Measurements from ENCODE around the gene CWC27. TPM values are rescaled to one million over a fixed set of nuclear protein-coding genes. Genes with fewer than 3 reads are reported as not detected.

Gene CWC27
- total and polyA plus RNA-seq, 2 of the 13 experiments (the other 11 are each of a cell fraction or from before 2014, with no cell fraction given), result 21.1 to 25.7 TPM

GRCh38 chr5:64775291-64775690 lies 6.6 kb downstream of the CWC27 start:
- no peak for TF ChIP-seq NFE2 (CRISPR knock-in tag; IDR thresholded peaks at IDR 0.05)
- TF ChIP-seq RNF219 (CRISPR knock-in tag; IDR thresholded peaks at IDR 0.05), result no peak
- TF ChIP-seq ZFP36L2 (CRISPR knock-in tag; IDR thresholded peaks at IDR 0.05), result no peak
- no peak for TF ChIP-seq HOXA9 (CRISPR knock-in tag; IDR thresholded peaks at IDR 0.05; ENCODE audit: borderline replicate concordance)
- no peak for TF ChIP-seq ZBTB1 (CRISPR knock-in tag; IDR thresholded peaks at IDR 0.05; ENCODE audit: borderline replicate concordance)
- no peak for TF ChIP-seq ZNF563 (CRISPR knock-in tag; IDR thresholded peaks at IDR 0.05)
- no peak for TF ChIP-seq ZNF891 (CRISPR knock-in tag; IDR thresholded peaks at IDR 0.05)
- TF ChIP-seq RXRB (CRISPR knock-in tag; IDR thresholded peaks at IDR 0.05; ENCODE audit: borderline replicate concordance), result no peak
- no peak for TF ChIP-seq PRMT3 (CRISPR knock-in tag; IDR thresholded peaks at IDR 0.05; ENCODE audit: borderline replicate concordance, low read depth)
- TF ChIP-seq MYNN (CRISPR knock-in tag; IDR thresholded peaks at IDR 0.05; ENCODE audit: low read depth), result no peak
- TF ChIP-seq ZNF235 (CRISPR knock-in tag; IDR thresholded peaks at IDR 0.05; ENCODE audit: borderline replicate concordance), result no peak
- 97% methylated on average over 1 of the region's 1 CpG for WGBS (ENCODE audit: low lambda C conversion rate)
- no peaks in the 10 kb centered on the region for H4K20me1 ChIP-seq (ENCODE audit: insufficient read depth, low read length)
- H3K4me2 ChIP-seq (ENCODE audit: low read depth, low read length), result no peak overlapping the region
- no peaks in the 10 kb centered on the region for H3K27me3 ChIP-seq (ENCODE audit: control insufficient read depth in 1 of 2, insufficient read depth in 2 of 2, low read length in 2 of 2)
- ChIA-PET POLR2A (no interaction called here), CTCF (ENCODE audit: low intra/inter-chr PET ratio, low total read pairs) (no interaction called here)
- H3K36me3 ChIP-seq (replicated peaks in 1 of 2; ENCODE audit: control insufficient read depth in 1 of 2, insufficient read depth in 2 of 2, low read length in 2 of 2), result peaks cover 2 to 10% of the 10 kb centered on the region in 2 experiments; a peak in 3 of 5 replicates
- no peak for DNase-seq (ENCODE audit: low spot score)
- H3K4me1 ChIP-seq (ENCODE audit: insufficient read depth, low read length), result peaks cover 11% of the 10 kb centered on the region
- in situ Hi-C loops (cut with HindIII; ENCODE audit: extremely low pct_ligation_motif_present, low pct_unique_long_range_greater_than_20kb), result no loop called here
- H2AFZ ChIP-seq (ENCODE audit: low read length), result no peak overlapping the region
- no peak for FAIRE-seq
- H3K79me2 ChIP-seq (ENCODE audit: insufficient read depth, low read length), result peaks cover 16% of the 10 kb centered on the region
- BruUV-seq (replicated peaks), result no TSS peak
- H3K4me3 ChIP-seq (replicated peaks in 1 of 3; ENCODE audit: insufficient read depth in 1 of 3, low read depth in 2 of 3, low read length in 3 of 3), result no peak overlapping the region
- H3K9me3 ChIP-seq (ENCODE audit: low read length), result no peaks in the 10 kb centered on the region
- H3K9ac ChIP-seq (ENCODE audit: insufficient read depth, low read depth, low read length), result no peak overlapping the region
- H3K27ac ChIP-seq (ENCODE audit: extremely low read length, insufficient read depth, low read length), result no peak overlapping the region
- intact Hi-C loops (cut with micrococcal nuclease; ENCODE audit: unreplicated experiment), result no loop called here
- ATAC-seq, result no peak
